ENCODE results near the gene PRSS23.

DNA sequence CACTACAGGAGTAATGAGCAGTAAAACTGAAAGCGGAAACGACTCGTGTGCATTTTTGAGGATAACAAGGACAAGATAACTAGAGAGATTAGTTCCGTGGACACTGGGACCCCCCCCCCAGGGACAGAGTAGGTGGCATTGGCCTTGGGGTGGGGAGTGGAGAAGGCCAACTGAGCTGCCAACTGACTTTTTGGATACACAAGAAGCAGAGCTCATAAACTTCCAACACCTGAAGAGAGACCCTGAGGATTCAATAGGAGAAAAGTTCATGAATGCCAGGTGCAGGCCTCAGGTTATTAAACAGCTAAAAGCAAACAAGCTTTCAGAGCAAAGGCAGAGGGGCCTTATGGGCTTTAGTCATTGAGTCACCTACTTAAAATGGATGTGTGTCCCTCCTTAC lies 17.6 kb upstream of the PRSS23 start:
- TF ChIP-seq, protein P1, sequence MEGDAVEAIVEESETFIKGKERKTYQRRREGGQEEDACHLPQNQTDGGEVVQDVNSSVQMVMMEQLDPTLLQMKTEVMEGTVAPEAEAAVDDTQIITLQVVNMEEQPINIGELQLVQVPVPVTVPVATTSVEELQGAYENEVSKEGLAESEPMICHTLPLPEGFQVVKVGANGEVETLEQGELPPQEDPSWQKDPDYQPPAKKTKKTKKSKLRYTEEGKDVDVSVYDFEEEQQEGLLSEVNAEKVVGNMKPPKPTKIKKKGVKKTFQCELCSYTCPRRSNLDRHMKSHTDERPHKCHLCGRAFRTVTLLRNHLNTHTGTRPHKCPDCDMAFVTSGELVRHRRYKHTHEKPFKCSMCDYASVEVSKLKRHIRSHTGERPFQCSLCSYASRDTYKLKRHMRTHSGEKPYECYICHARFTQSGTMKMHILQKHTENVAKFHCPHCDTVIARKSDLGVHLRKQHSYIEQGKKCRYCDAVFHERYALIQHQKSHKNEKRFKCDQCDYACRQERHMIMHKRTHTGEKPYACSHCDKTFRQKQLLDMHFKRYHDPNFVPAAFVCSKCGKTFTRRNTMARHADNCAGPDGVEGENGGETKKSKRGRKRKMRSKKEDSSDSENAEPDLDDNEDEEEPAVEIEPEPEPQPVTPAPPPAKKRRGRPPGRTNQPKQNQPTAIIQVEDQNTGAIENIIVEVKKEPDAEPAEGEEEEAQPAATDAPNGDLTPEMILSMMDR (IDR thresholded peaks at IDR 0.05) = no peak
- TF ChIP-seq POLR2A (IDR thresholded peaks at IDR 0.05; ENCODE audit: low read depth) (no peak), EP300 (IDR thresholded peaks at IDR 0.05) (no peak)

Measured in esophagus muscularis mucosa (tissue), 4 donors.